Type B pancreatic cell (in vitro differentiated cells): Measurements from ENCODE around the gene WDR77. TPM values are rescaled to one million over a fixed set of nuclear protein-coding genes. Genes with fewer than 3 reads are reported as not detected.
A peak's percentile ranks its signal among the peaks of the same experiment; 100 is the strongest.

ENCODE experiments used
- DNase-seq: peaks from one replicate; pipeline ENCODE4 v3.0.0; 2021; ENCODE audit warnings: mixed read lengths; ENCODE audit not compliant: unreplicated experiment; ENCODE audit errors: extremely low spot score
- H3K27ac Mint-ChIP-seq: 2 replicates; pipeline ENCODE4 v1.8.0; 2021; ENCODE audit warnings: mild to moderate bottlenecking, mixed read lengths
- H3K27me3 Mint-ChIP-seq: 2 replicates; pipeline ENCODE4 v1.8.0; 2021; ENCODE audit warnings: mixed read lengths
- H3K36me3 Mint-ChIP-seq: 2 replicates; pipeline ENCODE4 v1.8.0; 2021; ENCODE audit warnings: mixed read lengths
- H3K4me1 Mint-ChIP-seq: one replicate; pipeline ENCODE4 v1.8.0; 2021; ENCODE audit warnings: mixed read lengths; ENCODE audit not compliant: unreplicated experiment
- H3K4me3 Mint-ChIP-seq: 2 replicates; pipeline ENCODE4 v1.8.0; 2021; ENCODE audit warnings: mild to moderate bottlenecking, mixed read lengths
- H3K9me3 Mint-ChIP-seq: 2 replicates; pipeline ENCODE4 v1.8.0; 2021; ENCODE audit warnings: mixed read lengths
- total RNA-seq: library from RNA; stranded (reverse); gene quantifications from 2 replicates; pipeline ENCODE4 v1.2.1, GENCODE V29; 2021; ENCODE audit warnings: low replicate concordance
- TF ChIP-seq, protein P1 (sequence below): fragments of 200-600 bp; sonication (generic); conservative IDR thresholded peaks from 2 replicates; pipeline ENCODE4 v1.5.0; 2021; ENCODE audit warnings: antibody characterized with exemption, mild to moderate bottlenecking

The WDR77 gene
- total RNA-seq, 1 donor from 2014 or later: 42.8 TPM

- no peaks in the 10 kb centered on the region for H3K9me3 Mint-ChIP-seq
- DNase-seq: no peak
- H3K36me3 Mint-ChIP-seq: peaks cover 30% of the 10 kb centered on the region
- TF ChIP-seq, protein P1, sequence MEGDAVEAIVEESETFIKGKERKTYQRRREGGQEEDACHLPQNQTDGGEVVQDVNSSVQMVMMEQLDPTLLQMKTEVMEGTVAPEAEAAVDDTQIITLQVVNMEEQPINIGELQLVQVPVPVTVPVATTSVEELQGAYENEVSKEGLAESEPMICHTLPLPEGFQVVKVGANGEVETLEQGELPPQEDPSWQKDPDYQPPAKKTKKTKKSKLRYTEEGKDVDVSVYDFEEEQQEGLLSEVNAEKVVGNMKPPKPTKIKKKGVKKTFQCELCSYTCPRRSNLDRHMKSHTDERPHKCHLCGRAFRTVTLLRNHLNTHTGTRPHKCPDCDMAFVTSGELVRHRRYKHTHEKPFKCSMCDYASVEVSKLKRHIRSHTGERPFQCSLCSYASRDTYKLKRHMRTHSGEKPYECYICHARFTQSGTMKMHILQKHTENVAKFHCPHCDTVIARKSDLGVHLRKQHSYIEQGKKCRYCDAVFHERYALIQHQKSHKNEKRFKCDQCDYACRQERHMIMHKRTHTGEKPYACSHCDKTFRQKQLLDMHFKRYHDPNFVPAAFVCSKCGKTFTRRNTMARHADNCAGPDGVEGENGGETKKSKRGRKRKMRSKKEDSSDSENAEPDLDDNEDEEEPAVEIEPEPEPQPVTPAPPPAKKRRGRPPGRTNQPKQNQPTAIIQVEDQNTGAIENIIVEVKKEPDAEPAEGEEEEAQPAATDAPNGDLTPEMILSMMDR: no peak
- peak overlapping the region; percentile 100 for H3K4me3 Mint-ChIP-seq
- no peaks in the 10 kb centered on the region for H3K27me3 Mint-ChIP-seq
- peaks cover 38% of the 10 kb centered on the region for H3K4me1 Mint-ChIP-seq
- peak overlapping the region; percentile 46 for H3K27ac Mint-ChIP-seq
Measured at GRCh38 chr1:111446967-111447892, 1.8 kb downstream of the WDR77 start.

- Mint-ChIP-seq H3K9me3 (no peaks in the 10 kb centered on the region), H3K27me3 (no peaks in the 10 kb centered on the region), H3K36me3 (peaks cover 29% of the 10 kb centered on the region), H3K27ac (peak overlapping the region; percentile 46), H3K4me3 (peak overlapping the region; percentile 100), H3K4me1 (peaks cover 36% of the 10 kb centered on the region)
- TF ChIP-seq, protein P1: no peak
- DNase-seq: no peak
Measured at GRCh38 chr1:111446546-111446945, 2.5 kb downstream of the WDR77 start.

GRCh38 chr1:111444031-111444430 lies 5.0 kb downstream of the WDR77 start:
- peaks cover 28% of the 10 kb centered on the region for H3K36me3 Mint-ChIP-seq
- peaks cover 22% of the 10 kb centered on the region for H3K4me1 Mint-ChIP-seq
- H3K4me3 Mint-ChIP-seq: no peak overlapping the region
- no peaks in the 10 kb centered on the region for H3K27me3 Mint-ChIP-seq
- H3K9me3 Mint-ChIP-seq: no peaks in the 10 kb centered on the region
- no peak overlapping the region for H3K27ac Mint-ChIP-seq
- TF ChIP-seq, protein P1: no peak
- DNase-seq: no peak

GRCh38 chr1:111442457-111442856 lies 6.6 kb downstream of the WDR77 start:
- Mint-ChIP-seq H3K4me3 (no peak overlapping the region), H3K4me1 (peaks cover 14% of the 10 kb centered on the region), H3K36me3 (peaks cover 32% of the 10 kb centered on the region), H3K27me3 (no peaks in the 10 kb centered on the region), H3K27ac (no peak overlapping the region), H3K9me3 (no peaks in the 10 kb centered on the region)
- no peak for DNase-seq
- TF ChIP-seq, protein P1: no peak

DNA sequence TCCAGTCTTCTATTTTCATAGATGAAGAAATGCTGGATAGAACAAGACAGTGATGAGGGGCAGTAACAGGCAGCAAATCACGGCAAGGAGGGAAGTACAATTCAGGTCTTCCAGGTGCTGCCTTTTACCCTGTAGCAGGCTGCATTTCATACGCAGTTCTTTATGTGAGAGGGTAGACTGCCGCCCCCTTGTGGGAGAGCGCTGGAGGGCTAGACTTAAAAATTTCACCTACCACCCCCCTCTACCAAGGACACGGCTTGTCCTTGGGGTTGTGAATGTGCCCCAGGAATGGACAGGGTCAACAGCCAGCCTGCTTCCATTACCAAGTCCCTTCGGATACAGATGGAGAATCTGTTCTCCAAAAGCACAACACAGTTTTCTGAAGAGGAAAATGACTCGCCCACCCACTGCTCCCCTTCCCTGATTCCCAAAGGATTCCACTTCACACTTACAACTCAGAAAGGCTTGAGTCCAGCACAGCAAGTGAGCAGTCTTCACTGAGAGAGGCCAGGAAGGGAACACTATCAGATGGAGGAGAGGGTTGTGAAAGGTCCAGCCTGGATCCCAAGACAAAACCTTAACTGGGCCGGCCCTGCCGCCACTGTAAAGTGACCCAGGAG lies 7.4 kb downstream of the WDR77 start:
- DNase-seq: no peak
- Mint-ChIP-seq H3K27me3 (no peaks in the 10 kb centered on the region), H3K9me3 (no peaks in the 10 kb centered on the region), H3K36me3 (peaks cover 32% of the 10 kb centered on the region), H3K27ac (no peak overlapping the region), H3K4me3 (no peak overlapping the region), H3K4me1 (peaks cover 6% of the 10 kb centered on the region)
- TF ChIP-seq, protein P1: peak; percentile 70
